Transverse colon (tissue), 4 donors: Measurements from ENCODE around the gene PHKG1.

Source experiments
- POLR2A ChIP-seq: fragments of 450-650 bp; IDR thresholded peaks from one replicate; pipeline ENCODE4 v1.6.1; 2016; ENCODE audit warnings: antibody characterized with exemption, mild to moderate bottlenecking, moderate library complexity
- POLR2AphosphoS5 ChIP-seq, 3 donors: sonication (generic); formaldehyde crosslinking; IDR thresholded peaks; one replicate each; pipeline ENCODE4 v1.6.1; 2016; ENCODE audit warnings: antibody characterized with exemption in 3 of 3
- TF ChIP-seq, protein P1 (sequence below), 5 experiments: fragments of 200-600 bp in 3 of 5; fragments of 450-650 bp in 2 of 5; sonication (generic) in 3 of 5; IDR thresholded peaks; 1 replicate in 2 of 5; 2 replicates in 3 of 5; pipeline ENCODE4 v1.5.1; 2016 to 2017; ENCODE audit warnings: antibody characterized with exemption in 5 of 5, inconsistent platforms in 3 of 5, mild to moderate bottlenecking in 2 of 5, moderate library complexity in 1 of 5

DNA sequence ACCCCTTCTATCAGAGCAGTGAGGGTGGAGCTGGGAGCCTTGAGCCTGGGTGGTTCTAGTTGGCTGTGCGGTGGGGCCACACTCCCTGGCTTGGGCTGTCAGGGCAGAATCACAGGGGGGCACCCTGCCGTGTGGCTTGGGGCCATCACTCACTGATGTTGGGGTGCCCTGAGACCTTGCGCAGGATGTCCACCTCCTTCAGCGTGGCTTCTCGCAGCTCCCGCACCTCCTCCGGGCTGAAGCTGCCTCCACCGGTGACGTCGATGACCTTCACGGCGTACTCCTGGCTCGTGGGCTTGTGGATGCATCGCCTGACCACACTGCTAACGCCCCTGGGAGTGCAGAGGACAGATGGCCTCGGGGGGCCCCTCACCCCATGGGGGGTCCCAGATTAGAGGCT lies 5.3 kb downstream of the PHKG1 start:
- TF ChIP-seq, protein P1, sequence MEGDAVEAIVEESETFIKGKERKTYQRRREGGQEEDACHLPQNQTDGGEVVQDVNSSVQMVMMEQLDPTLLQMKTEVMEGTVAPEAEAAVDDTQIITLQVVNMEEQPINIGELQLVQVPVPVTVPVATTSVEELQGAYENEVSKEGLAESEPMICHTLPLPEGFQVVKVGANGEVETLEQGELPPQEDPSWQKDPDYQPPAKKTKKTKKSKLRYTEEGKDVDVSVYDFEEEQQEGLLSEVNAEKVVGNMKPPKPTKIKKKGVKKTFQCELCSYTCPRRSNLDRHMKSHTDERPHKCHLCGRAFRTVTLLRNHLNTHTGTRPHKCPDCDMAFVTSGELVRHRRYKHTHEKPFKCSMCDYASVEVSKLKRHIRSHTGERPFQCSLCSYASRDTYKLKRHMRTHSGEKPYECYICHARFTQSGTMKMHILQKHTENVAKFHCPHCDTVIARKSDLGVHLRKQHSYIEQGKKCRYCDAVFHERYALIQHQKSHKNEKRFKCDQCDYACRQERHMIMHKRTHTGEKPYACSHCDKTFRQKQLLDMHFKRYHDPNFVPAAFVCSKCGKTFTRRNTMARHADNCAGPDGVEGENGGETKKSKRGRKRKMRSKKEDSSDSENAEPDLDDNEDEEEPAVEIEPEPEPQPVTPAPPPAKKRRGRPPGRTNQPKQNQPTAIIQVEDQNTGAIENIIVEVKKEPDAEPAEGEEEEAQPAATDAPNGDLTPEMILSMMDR (IDR thresholded peaks at IDR 0.05): no peak
- TF ChIP-seq POLR2A (no peak), POLR2AphosphoS5 (IDR thresholded peaks at IDR 0.05) (no peak)
